Measurements from ENCODE around the gene GATA3. TPM values are rescaled to one million over a fixed set of nuclear protein-coding genes. Genes with fewer than 3 reads are reported as not detected.

Gene GATA3
- polyA plus RNA-seq, 1 experiment = 0.06 TPM

GRCh38 chr10:8066124-8066523 lies 11.6 kb downstream of the GATA3 start:
- TF ChIP-seq CTCF (IDR thresholded peaks at IDR 0.05; ENCODE audit: insufficient read depth, low read depth, low read length) = no peak
- DNase-seq (ENCODE audit: low read depth) = no peak
- Histone ChIP-seq H3K36me3 (ENCODE audit: control insufficient read depth, insufficient read depth, low read length) (no peaks in the 10 kb centered on the region), H3K4me3 (ENCODE audit: low read depth, low read length) (no peak overlapping the region), H3K27me3 (ENCODE audit: control insufficient read depth, insufficient read depth, low read length) (no peaks in the 10 kb centered on the region)
- ChIA-PET CTCF (interaction anchor here (1.1 kb wide), 1 partner anchor 14 kb away, joined by 3 read pairs; no protein-coding TSS in a partner anchor), POLR2A (no interaction called here)

GRCh38 chr10:8066797-8067196 lies 12.3 kb downstream of the GATA3 start:
- Histone ChIP-seq H3K27me3 (ENCODE audit: control insufficient read depth, insufficient read depth, low read length) (no peaks in the 10 kb centered on the region), H3K4me3 (ENCODE audit: low read depth, low read length) (no peak overlapping the region), H3K36me3 (ENCODE audit: control insufficient read depth, insufficient read depth, low read length) (no peaks in the 10 kb centered on the region)
- DNase-seq (ENCODE audit: low read depth) = no peak
- ChIA-PET POLR2A (interaction anchor here (0.5 kb wide), 1 partner anchor 57 kb away, joined by 3 read pairs; no protein-coding TSS in a partner anchor), CTCF (interaction anchor here (1.1 kb wide), 1 partner anchor 14 kb away, joined by 3 read pairs; no protein-coding TSS in a partner anchor)
- no peak for TF ChIP-seq CTCF (IDR thresholded peaks at IDR 0.05; ENCODE audit: insufficient read depth, low read depth, low read length)

GRCh38 chr10:8069108-8069507 lies 14.6 kb downstream of the GATA3 start:
- no peak for DNase-seq (ENCODE audit: low read depth)
- no peak for TF ChIP-seq CTCF (IDR thresholded peaks at IDR 0.05; ENCODE audit: insufficient read depth, low read depth, low read length)
- CTCF ChIA-PET = no interaction called here
- POLR2A ChIA-PET = no interaction called here
- no peaks in the 10 kb centered on the region for H3K36me3 ChIP-seq (ENCODE audit: control insufficient read depth, insufficient read depth, low read length)
- H3K4me3 ChIP-seq (ENCODE audit: low read depth, low read length) = no peak overlapping the region
- H3K27me3 ChIP-seq (ENCODE audit: control insufficient read depth, insufficient read depth, low read length) = no peaks in the 10 kb centered on the region

GRCh38 chr10:8069627-8070026 lies 15.1 kb downstream of the GATA3 start:
- H3K27me3 ChIP-seq (ENCODE audit: control insufficient read depth, insufficient read depth, low read length) = no peaks in the 10 kb centered on the region
- no peak for DNase-seq (ENCODE audit: low read depth)
- POLR2A ChIA-PET = no interaction called here

GRCh38 chr10:8070440-8070839 lies 16.0 kb downstream of the GATA3 start:
- TF ChIP-seq CTCF (IDR thresholded peaks at IDR 0.05; ENCODE audit: insufficient read depth, low read depth, low read length) = no peak
- ChIA-PET CTCF (interaction anchor here (0.8 kb wide), 1 partner anchor 9 kb away, joined by 5 read pairs; no protein-coding TSS in a partner anchor), POLR2A (no interaction called here)
- Histone ChIP-seq H3K27me3 (ENCODE audit: control insufficient read depth, insufficient read depth, low read length) (no peaks in the 10 kb centered on the region), H3K4me3 (ENCODE audit: low read depth, low read length) (no peak overlapping the region), H3K36me3 (ENCODE audit: control insufficient read depth, insufficient read depth, low read length) (no peaks in the 10 kb centered on the region)
- DNase-seq (ENCODE audit: low read depth) = no peak

More at GRCh38 chr10:8069627-8070026, 15.1 kb downstream of the GATA3 start:
- Histone ChIP-seq H3K36me3 (ENCODE audit: control insufficient read depth, insufficient read depth, low read length) (no peaks in the 10 kb centered on the region), H3K4me3 (ENCODE audit: low read depth, low read length) (no peak overlapping the region)
- CTCF ChIA-PET = interaction anchor here (0.8 kb wide), 1 partner anchor 8 kb away, joined by 5 read pairs; no protein-coding TSS in a partner anchor
- TF ChIP-seq CTCF (IDR thresholded peaks at IDR 0.05; ENCODE audit: insufficient read depth, low read depth, low read length) = no peak

All from BJ (cell line).